Breast epithelium (tissue), 3 donors: Measurements from ENCODE around the gene SLC25A17.
"Not testable (repeated sequence)": the region's sequence is repeated elsewhere in the genome, so short reads cannot be mapped to it uniquely, and the experiment has no call there.

ENCODE experiments used
- POLR2A ChIP-seq: fragments of 450-650 bp; IDR thresholded peaks from one replicate; pipeline ENCODE4 v1.6.1; 2016; ENCODE audit warnings: antibody characterized with exemption, mild to moderate bottlenecking, moderate library complexity
- POLR2AphosphoS5 ChIP-seq, 3 donors: sonication (generic); formaldehyde crosslinking; IDR thresholded peaks; one replicate each; pipeline ENCODE4 v1.6.1; 2017; ENCODE audit warnings: antibody characterized with exemption in 3 of 3
- TF ChIP-seq, protein P1 (sequence below), 3 donors: fragments of 450-650 bp; IDR thresholded peaks; one replicate each; pipeline ENCODE4 v1.5.1; 2016 to 2017; ENCODE audit warnings: antibody characterized with exemption in 3 of 3, mild to moderate bottlenecking in 3 of 3, moderate library complexity in 3 of 3

- TF ChIP-seq, protein P1, sequence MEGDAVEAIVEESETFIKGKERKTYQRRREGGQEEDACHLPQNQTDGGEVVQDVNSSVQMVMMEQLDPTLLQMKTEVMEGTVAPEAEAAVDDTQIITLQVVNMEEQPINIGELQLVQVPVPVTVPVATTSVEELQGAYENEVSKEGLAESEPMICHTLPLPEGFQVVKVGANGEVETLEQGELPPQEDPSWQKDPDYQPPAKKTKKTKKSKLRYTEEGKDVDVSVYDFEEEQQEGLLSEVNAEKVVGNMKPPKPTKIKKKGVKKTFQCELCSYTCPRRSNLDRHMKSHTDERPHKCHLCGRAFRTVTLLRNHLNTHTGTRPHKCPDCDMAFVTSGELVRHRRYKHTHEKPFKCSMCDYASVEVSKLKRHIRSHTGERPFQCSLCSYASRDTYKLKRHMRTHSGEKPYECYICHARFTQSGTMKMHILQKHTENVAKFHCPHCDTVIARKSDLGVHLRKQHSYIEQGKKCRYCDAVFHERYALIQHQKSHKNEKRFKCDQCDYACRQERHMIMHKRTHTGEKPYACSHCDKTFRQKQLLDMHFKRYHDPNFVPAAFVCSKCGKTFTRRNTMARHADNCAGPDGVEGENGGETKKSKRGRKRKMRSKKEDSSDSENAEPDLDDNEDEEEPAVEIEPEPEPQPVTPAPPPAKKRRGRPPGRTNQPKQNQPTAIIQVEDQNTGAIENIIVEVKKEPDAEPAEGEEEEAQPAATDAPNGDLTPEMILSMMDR (IDR thresholded peaks at IDR 0.05): not testable (repeated sequence)
- not testable (repeated sequence) for TF ChIP-seq POLR2A; POLR2AphosphoS5 (IDR thresholded peaks at IDR 0.05)
Measured at GRCh38 chr22:40868379-40868778, 49.2 kb upstream of the SLC25A17 start.
